IPS DF 6.9 (cell line): ENCODE measurements around the gene PTGES3L.

Experiments
- DNase-seq: peaks from one replicate; pipeline ENCODE4 v3.0.0-alpha.2; 2013; ENCODE audit warnings: low read depth, low spot score
- H3K27ac ChIP-seq: one replicate; pipeline ENCODE4 v1.5.1; 2013; ENCODE audit warnings: low read length, control low read depth
- H3K27me3 ChIP-seq: 2 replicates; pipeline ENCODE4 v1.6.1; 2013; ENCODE audit warnings: mild to moderate bottlenecking, low read length; ENCODE audit not compliant: control insufficient read depth, insufficient read depth
- H3K36me3 ChIP-seq: 2 replicates; pipeline ENCODE4 v1.6.1; 2013; ENCODE audit warnings: low read length; ENCODE audit not compliant: control insufficient read depth, insufficient read depth
- H3K4me1 ChIP-seq: 2 replicates; pipeline ENCODE4 v1.6.1; 2013; ENCODE audit warnings: low read length; ENCODE audit not compliant: control insufficient read depth, insufficient read depth
- H3K4me3 ChIP-seq: 2 replicates; pipeline ENCODE4 v1.5.1; 2013; ENCODE audit warnings: mild to moderate bottlenecking, low read length
- H3K9me3 ChIP-seq: 2 replicates; pipeline ENCODE4 v1.6.1; 2013; ENCODE audit warnings: low read length, inconsistent platforms; ENCODE audit not compliant: control insufficient read depth, insufficient read depth
- WGBS: extraction: QIAGEN DNeasy Blood & Tissue Kit; methylation state at CpG from one replicate; pipeline ENCODE4 v1.1.7; 2013; ENCODE audit warnings: mixed read lengths, missing lambda C conversion rate; ENCODE audit not compliant: insufficient read length, insufficient coverage; 5-methylcytosine and 5-hydroxymethylcytosine counted together

The PTGES3L gene

GRCh38 chr17:42979511-42980273 is at the start of gene PTGES3L:
TSS of gene PTGES3L (minus strand) at chr17:42980080. CDS start at chr17:42980053, 27 bp downstream.
- no peak for DNase-seq
- Histone ChIP-seq H3K27ac (no peak within 1 kb of the TSS), H3K27me3 (no peaks in the 10 kb centered on the region), H3K36me3 (no peaks in the 10 kb centered on the region), H3K9me3 (no peaks in the 10 kb centered on the region), H3K4me1 (peaks cover 3% of the 10 kb centered on the region; the same call in 1 of the 2 replicates), H3K4me3 (peak within 1 kb of the TSS; percentile 96)
- whole genome bisulfite sequencing, result no CpG with 5 or more reads among the region's 21 CpGs

GRCh38 chr17:43028221-43028861 is 48.5 kb upstream of the PTGES3L start:
- no CpG with 5 or more reads among the region's 17 CpGs for WGBS
- Histone ChIP-seq H3K27me3 (no peaks in the 10 kb centered on the region), H3K4me3 (no peak overlapping the region), H3K27ac (no peak overlapping the region), H3K36me3 (no peaks in the 10 kb centered on the region), H3K4me1 (peaks cover 18% of the 10 kb centered on the region), H3K9me3 (no peaks in the 10 kb centered on the region)
- no peak for DNase-seq

- Histone ChIP-seq H3K36me3 (no peaks in the 10 kb centered on the region), H3K4me1 (peaks cover 16% of the 10 kb centered on the region), H3K4me3 (no peak overlapping the region), H3K9me3 (no peaks in the 10 kb centered on the region), H3K27me3 (no peaks in the 10 kb centered on the region), H3K27ac (no peak overlapping the region)
- WGBS, result no CpG with 5 or more reads among the region's 9 CpGs
- no peak for DNase-seq
Measured at GRCh38 chr17:43027091-43028032, 47.5 kb upstream of the PTGES3L start.

- WGBS, result no CpG with 5 or more reads among the region's 5 CpGs
- H3K9me3 ChIP-seq, result no peaks in the 10 kb centered on the region
- no peaks in the 10 kb centered on the region for H3K36me3 ChIP-seq
- no peak for DNase-seq
- no peaks in the 10 kb centered on the region for H3K27me3 ChIP-seq
- no peak overlapping the region for H3K4me3 ChIP-seq
- peaks cover 16% of the 10 kb centered on the region for H3K4me1 ChIP-seq
- H3K27ac ChIP-seq, result no peak overlapping the region
Measured at GRCh38 chr17:43026595-43026994, 46.7 kb upstream of the PTGES3L start.

GRCh38 chr17:43025766-43026537 is 46.1 kb upstream of the PTGES3L start:
- Histone ChIP-seq H3K36me3 (no peaks in the 10 kb centered on the region), H3K4me1 (peaks cover 16% of the 10 kb centered on the region), H3K4me3 (peak overlapping the region; percentile 53; the same call in 1 of the 2 replicates), H3K9me3 (no peaks in the 10 kb centered on the region), H3K27me3 (no peaks in the 10 kb centered on the region), H3K27ac (no peak overlapping the region)
- no peak for DNase-seq
- no CpG with 5 or more reads among the region's 16 CpGs for WGBS

GRCh38 chr17:43025290-43025657 is 45.4 kb upstream of the PTGES3L start:
- Histone ChIP-seq H3K36me3 (no peaks in the 10 kb centered on the region), H3K4me1 (peaks cover 16% of the 10 kb centered on the region), H3K27me3 (no peaks in the 10 kb centered on the region), H3K9me3 (no peaks in the 10 kb centered on the region), H3K27ac (no peak overlapping the region), H3K4me3 (peak overlapping the region; percentile 53)
- no CpG with 5 or more reads among the region's 27 CpGs for WGBS
- no peak for DNase-seq

- peak within 1 kb of the TSS; percentile 53 for H3K4me3 ChIP-seq
- no peak within 1 kb of the TSS for H3K27ac ChIP-seq
- no peaks in the 10 kb centered on the region for H3K27me3 ChIP-seq
- DNase-seq, result peak; percentile 96
- H3K36me3 ChIP-seq, result no peaks in the 10 kb centered on the region
- WGBS, result no CpG with 5 or more reads among the region's 61 CpGs
- H3K4me1 ChIP-seq, result peaks cover 16% of the 10 kb centered on the region
- no peaks in the 10 kb centered on the region for H3K9me3 ChIP-seq
Measured at GRCh38 chr17:43024407-43025289, 44.8 kb upstream of the PTGES3L start, which contains the start of gene RND2. TSS of gene RND2 (plus strand) at chr17:43025231. CDS start at chr17:43025348, 117 bp downstream.

- Histone ChIP-seq H3K4me3 (peak within 1 kb of the TSS; percentile 60), H3K27ac (no peak within 1 kb of the TSS), H3K27me3 (no peaks in the 10 kb centered on the region), H3K36me3 (peaks cover 11% of the 10 kb centered on the region), H3K9me3 (no peaks in the 10 kb centered on the region), H3K4me1 (peaks cover 3% of the 10 kb centered on the region)
- no peak for DNase-seq
- no CpG with 5 or more reads among the region's 80 CpGs for WGBS
Measured at GRCh38 chr17:43021741-43022512, 42.0 kb upstream of the PTGES3L start, which contains the start of gene VAT1. TSS of gene VAT1 (minus strand) at chr17:43022385. CDS start at chr17:43022322, 63 bp downstream.
